HL-60/S4 treated with retinoic acid at 250 ng/mL for 4 days and 3 days (cell line): ENCODE data around the gene ZNF775.

Experiments
- in situ Hi-C: fragments of 300-500 bp; cut with MboI; formaldehyde crosslinking; loops from 2 replicates; pipeline ENCODE4 v1.7.0; 2022; ENCODE audit warnings: low sequenced_read_pairs

ZNF775 gene

GRCh38 chr7:150400788-150401423, 21.8 kb downstream of the ZNF775 start:
- in situ Hi-C loops, result no loop called here

- in situ Hi-C loops, result no loop called here
Measured at GRCh38 chr7:150401424-150401790, 22.3 kb downstream of the ZNF775 start.

GRCh38 chr7:150401861-150402631, 22.9 kb downstream of the ZNF775 start:
- in situ Hi-C loops, result no loop called here

- in situ Hi-C loops, result no loop called here
Measured at GRCh38 chr7:150402671-150403321, 23.7 kb downstream of the ZNF775 start.

GRCh38 chr7:150403376-150404171, 24.4 kb downstream of the ZNF775 start:
- in situ Hi-C loops, result no loop called here

- in situ Hi-C loops, result no loop called here
Measured at GRCh38 chr7:150404172-150404804, 25.2 kb downstream of the ZNF775 start.

GRCh38 chr7:150404805-150405583, 25.9 kb downstream of the ZNF775 start:
- in situ Hi-C loops, result no loop called here

GRCh38 chr7:150405584-150406311, 26.6 kb downstream of the ZNF775 start:
- in situ Hi-C loops, result no loop called here

- in situ Hi-C loops, result no loop called here
Measured at GRCh38 chr7:150406312-150406566, 27.1 kb downstream of the ZNF775 start.

- in situ Hi-C loops, result no loop called here
Measured at GRCh38 chr7:150406567-150407421, 27.7 kb downstream of the ZNF775 start.

- in situ Hi-C loops, result no loop called here
Measured at GRCh38 chr7:150407588-150408392, 28.7 kb downstream of the ZNF775 start.

GRCh38 chr7:150408393-150409299, 29.5 kb downstream of the ZNF775 start:
- in situ Hi-C loops, result no loop called here

- in situ Hi-C loops, result no loop called here
Measured at GRCh38 chr7:150409300-150410030, 30.3 kb downstream of the ZNF775 start.

GRCh38 chr7:150410131-150410530, 31.0 kb downstream of the ZNF775 start:
- in situ Hi-C loops, result no loop called here

GRCh38 chr7:150410680-150411346, 31.7 kb downstream of the ZNF775 start:
- in situ Hi-C loops, result no loop called here

- in situ Hi-C loops, result no loop called here
Measured at GRCh38 chr7:150411606-150412005, 32.5 kb downstream of the ZNF775 start.
